ENCODE measurements around the gene IL4I1. TPM values are rescaled to one million over a fixed set of nuclear protein-coding genes. Genes with fewer than 3 reads are reported as not detected.

IL4I1 gene
- polyA plus RNA-seq, 1 donor (not counting 4 experiments of a cell fraction or from before 2014, with no cell fraction given): 0.13 TPM

GRCh38 chr19:49921871-49922795 is 25.4 kb upstream of the IL4I1 start:
- TF ChIP-seq CTCF (optimal IDR thresholded peaks at IDR 0.05 in 1 of 3, IDR thresholded peaks at IDR 0.05 in 1 of 3, conservative IDR thresholded peaks at IDR 0.05 in 1 of 3; ENCODE audit: extremely low read depth in 1 of 3, insufficient read depth in 2 of 3, low read length in 3 of 3): no peak
- TF ChIP-seq EZH2 (IDR thresholded peaks at IDR 0.05; ENCODE audit: low read length): no peak
- dilution Hi-C loops (cut with MboI; ENCODE audit: extremely low pct_ligation_motif_present, low sequenced_read_pairs): no loop called here
- Histone ChIP-seq H3K9me3 (ENCODE audit: control insufficient read depth, low read depth, low read length) (no peaks in the 10 kb centered on the region), H3K9me1 (ENCODE audit: control insufficient read depth, extremely low read depth, insufficient read depth, low read length) (peaks cover 2% of the 10 kb centered on the region), H3K36me3 (ENCODE audit: control insufficient read depth in 2 of 2, extremely low read depth in 1 of 2, insufficient read depth in 2 of 2, low read length in 2 of 2) (peaks cover 28 to 50% of the 10 kb centered on the region in 2 experiments), H3K4me1 (ENCODE audit: control insufficient read depth, extremely low read depth, insufficient read depth, low read length) (peaks cover 2% of the 10 kb centered on the region), H3K27me3 (ENCODE audit: control insufficient read depth, extremely low read depth, insufficient read depth, low read length) (no peaks in the 10 kb centered on the region), H2AFZ (ENCODE audit: control insufficient read depth, low read length) (no peak overlapping the region), H3K79me2 (ENCODE audit: control insufficient read depth, insufficient read depth, low read length) (peaks cover 89% of the 10 kb centered on the region), H3K9ac (ENCODE audit: control insufficient read depth, extremely low read depth, insufficient read depth, low read length) (no peak overlapping the region), H3K27ac (ENCODE audit: control insufficient read depth, insufficient read depth, low read length) (no peak overlapping the region), H3K4me3 (ENCODE audit: control insufficient read depth in 2 of 3, extremely low read depth in 1 of 3, insufficient read depth in 2 of 3, low read depth in 1 of 3, low read length in 3 of 3) (no peak overlapping the region), H4K20me1 (ENCODE audit: control insufficient read depth, extremely low read depth, insufficient read depth, low read length) (peaks cover 9% of the 10 kb centered on the region), H3K4me2 (ENCODE audit: control insufficient read depth, extremely low read depth, insufficient read depth, low read depth, low read length) (no peak overlapping the region)
- FAIRE-seq (no peak), DNase-seq (ENCODE audit: low read depth, low spot score) (no peak)

- H3K79me2 ChIP-seq (ENCODE audit: control insufficient read depth, insufficient read depth, low read length): peaks cover 86% of the 10 kb centered on the region
- H3K4me3 ChIP-seq (ENCODE audit: control insufficient read depth in 2 of 3, extremely low read depth in 1 of 3, insufficient read depth in 2 of 3, low read depth in 1 of 3, low read length in 3 of 3): no peak overlapping the region
- H3K4me1 ChIP-seq (ENCODE audit: control insufficient read depth, extremely low read depth, insufficient read depth, low read length): no peaks in the 10 kb centered on the region
- dilution Hi-C loops (cut with MboI; ENCODE audit: extremely low pct_ligation_motif_present, low sequenced_read_pairs): no loop called here
- no peak overlapping the region for H3K9ac ChIP-seq (ENCODE audit: control insufficient read depth, extremely low read depth, insufficient read depth, low read length)
- peaks cover 9% of the 10 kb centered on the region for H4K20me1 ChIP-seq (ENCODE audit: control insufficient read depth, extremely low read depth, insufficient read depth, low read length)
- H3K9me1 ChIP-seq (ENCODE audit: control insufficient read depth, extremely low read depth, insufficient read depth, low read length): no peaks in the 10 kb centered on the region
- no peak overlapping the region for H3K4me2 ChIP-seq (ENCODE audit: control insufficient read depth, extremely low read depth, insufficient read depth, low read depth, low read length)
- TF ChIP-seq CTCF (optimal IDR thresholded peaks at IDR 0.05 in 1 of 3, IDR thresholded peaks at IDR 0.05 in 1 of 3, conservative IDR thresholded peaks at IDR 0.05 in 1 of 3; ENCODE audit: extremely low read depth in 1 of 3, insufficient read depth in 2 of 3, low read length in 3 of 3) (no peak), EZH2 (IDR thresholded peaks at IDR 0.05; ENCODE audit: low read length) (no peak)
- no peak for DNase-seq (ENCODE audit: low read depth, low spot score)
- FAIRE-seq: no peak
- no peak overlapping the region for H2AFZ ChIP-seq (ENCODE audit: control insufficient read depth, low read length)
- no peak overlapping the region for H3K27ac ChIP-seq (ENCODE audit: control insufficient read depth, insufficient read depth, low read length)
- H3K9me3 ChIP-seq (ENCODE audit: control insufficient read depth, low read depth, low read length): no peaks in the 10 kb centered on the region
- H3K27me3 ChIP-seq (ENCODE audit: control insufficient read depth, extremely low read depth, insufficient read depth, low read length): no peaks in the 10 kb centered on the region
- peaks cover 30 to 45% of the 10 kb centered on the region in 2 experiments for H3K36me3 ChIP-seq (ENCODE audit: control insufficient read depth in 2 of 2, extremely low read depth in 1 of 2, insufficient read depth in 2 of 2, low read length in 2 of 2)
These were observed 24.1 kb upstream of the IL4I1 start for GRCh38 chr19:49920624-49921363.

Data from keratinocyte (primary cell).